LHCN-M2 (cell line): ENCODE measurements around the gene BICD2. TPM values are rescaled to one million over a fixed set of nuclear protein-coding genes. Genes with fewer than 3 reads are reported as not detected.

ENCODE experiments used
- DNase-seq: peaks from one replicate; pipeline ENCODE4 v3.0.0-alpha.2; 2012; ENCODE audit warnings: low read depth
- total RNA-seq: library from RNA; depleted of rRNA; stranded (reverse); fragments of >200 nt; gene quantifications from 2 replicates; pipeline ENCODE4 v1.2.3, GENCODE V29; 2014

Gene BICD2
- total RNA-seq, 1 experiment from 2014 or later, result 58.4 TPM

- no peak for DNase-seq
Measured at GRCh38 chr9:92727716-92728700, 36.6 kb downstream of the BICD2 start.

- DNase-seq, result peak; percentile 53
Measured at GRCh38 chr9:92726971-92727715, 37.5 kb downstream of the BICD2 start.

- DNase-seq, result no peak
Measured at GRCh38 chr9:92726348-92726747, 38.3 kb downstream of the BICD2 start.

GRCh38 chr9:92725766-92726165, 38.9 kb downstream of the BICD2 start:
- DNase-seq, result no peak

GRCh38 chr9:92725266-92725545, 39.4 kb downstream of the BICD2 start:
- DNase-seq, result no peak

GRCh38 chr9:92724528-92725265, 39.9 kb downstream of the BICD2 start:
- DNase-seq, result no peak

GRCh38 chr9:92723801-92724323, 40.8 kb downstream of the BICD2 start:
- no peak for DNase-seq

GRCh38 chr9:92723299-92723625, 41.4 kb downstream of the BICD2 start:
- no peak for DNase-seq

GRCh38 chr9:92722386-92723298, 42.0 kb downstream of the BICD2 start:
- DNase-seq, result no peak

GRCh38 chr9:92721548-92721947, 43.1 kb downstream of the BICD2 start:
- no peak for DNase-seq

- no peak for DNase-seq
Measured at GRCh38 chr9:92720807-92721535, 43.7 kb downstream of the BICD2 start.

- DNase-seq, result no peak
Measured at GRCh38 chr9:92720209-92720765, 44.3 kb downstream of the BICD2 start.

GRCh38 chr9:92719028-92719647, 45.5 kb downstream of the BICD2 start:
- no peak for DNase-seq

- no peak for DNase-seq
Measured at GRCh38 chr9:92718086-92719001, 46.3 kb downstream of the BICD2 start.

GRCh38 chr9:92717201-92718085, 47.2 kb downstream of the BICD2 start:
- no peak for DNase-seq

- DNase-seq, result peak; percentile 20
Measured at GRCh38 chr9:92716557-92716956, 48.1 kb downstream of the BICD2 start.
